ENCODE data around the gene SPPL2C.

DNA sequence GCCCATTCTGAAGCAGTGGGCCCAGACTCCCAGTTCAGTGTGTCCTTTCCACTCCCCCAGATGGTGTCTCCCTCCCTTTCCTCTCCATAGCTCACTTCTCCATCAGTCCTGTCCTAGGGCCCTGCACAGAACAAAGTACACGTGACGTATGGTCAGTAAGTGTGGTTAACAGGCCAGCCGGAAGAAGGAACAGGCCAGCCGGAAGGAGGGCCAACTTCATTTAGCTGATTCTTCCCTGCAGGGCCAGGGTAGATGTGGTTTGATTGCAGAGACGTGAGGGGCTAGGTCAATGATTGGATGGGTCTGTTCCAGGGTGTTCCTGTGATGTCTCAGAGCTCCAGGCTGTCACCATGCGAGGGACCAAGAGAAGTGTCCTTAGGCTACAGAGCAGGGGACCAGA, 28.9 kb upstream of the SPPL2C start:
- TF ChIP-seq, protein P1, sequence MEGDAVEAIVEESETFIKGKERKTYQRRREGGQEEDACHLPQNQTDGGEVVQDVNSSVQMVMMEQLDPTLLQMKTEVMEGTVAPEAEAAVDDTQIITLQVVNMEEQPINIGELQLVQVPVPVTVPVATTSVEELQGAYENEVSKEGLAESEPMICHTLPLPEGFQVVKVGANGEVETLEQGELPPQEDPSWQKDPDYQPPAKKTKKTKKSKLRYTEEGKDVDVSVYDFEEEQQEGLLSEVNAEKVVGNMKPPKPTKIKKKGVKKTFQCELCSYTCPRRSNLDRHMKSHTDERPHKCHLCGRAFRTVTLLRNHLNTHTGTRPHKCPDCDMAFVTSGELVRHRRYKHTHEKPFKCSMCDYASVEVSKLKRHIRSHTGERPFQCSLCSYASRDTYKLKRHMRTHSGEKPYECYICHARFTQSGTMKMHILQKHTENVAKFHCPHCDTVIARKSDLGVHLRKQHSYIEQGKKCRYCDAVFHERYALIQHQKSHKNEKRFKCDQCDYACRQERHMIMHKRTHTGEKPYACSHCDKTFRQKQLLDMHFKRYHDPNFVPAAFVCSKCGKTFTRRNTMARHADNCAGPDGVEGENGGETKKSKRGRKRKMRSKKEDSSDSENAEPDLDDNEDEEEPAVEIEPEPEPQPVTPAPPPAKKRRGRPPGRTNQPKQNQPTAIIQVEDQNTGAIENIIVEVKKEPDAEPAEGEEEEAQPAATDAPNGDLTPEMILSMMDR (IDR thresholded peaks at IDR 0.05; ENCODE audit: low read depth, low read length), result no peak
- TF ChIP-seq POLR2A (IDR thresholded peaks at IDR 0.05; ENCODE audit: extremely low read depth, insufficient read length), result no peak
- TF ChIP-seq, protein P2, sequence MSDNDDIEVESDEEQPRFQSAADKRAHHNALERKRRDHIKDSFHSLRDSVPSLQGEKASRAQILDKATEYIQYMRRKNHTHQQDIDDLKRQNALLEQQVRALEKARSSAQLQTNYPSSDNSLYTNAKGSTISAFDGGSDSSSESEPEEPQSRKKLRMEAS (IDR thresholded peaks at IDR 0.05; ENCODE audit: low read depth, low read length), result no peak
